NOMO-1 treated with DMSO at 0.1 percent for 48 hours (cell line): Measurements from ENCODE around the gene ZNF525.
"Not testable (repeated sequence)": the region's sequence is repeated elsewhere in the genome, so short reads cannot be mapped to it uniquely, and the experiment has no call there.

Experiments used
- DNase-seq: peaks from one replicate; lab custom pipeline; 2025; ENCODE audit not compliant: unreplicated experiment; lab: John Stamatoyannopoulos, UW

Gene ZNF525

GRCh38 chr19:53395840-53396524, 30.5 kb downstream of the ZNF525 start:
- DNase-seq: not testable (repeated sequence)

DNA sequence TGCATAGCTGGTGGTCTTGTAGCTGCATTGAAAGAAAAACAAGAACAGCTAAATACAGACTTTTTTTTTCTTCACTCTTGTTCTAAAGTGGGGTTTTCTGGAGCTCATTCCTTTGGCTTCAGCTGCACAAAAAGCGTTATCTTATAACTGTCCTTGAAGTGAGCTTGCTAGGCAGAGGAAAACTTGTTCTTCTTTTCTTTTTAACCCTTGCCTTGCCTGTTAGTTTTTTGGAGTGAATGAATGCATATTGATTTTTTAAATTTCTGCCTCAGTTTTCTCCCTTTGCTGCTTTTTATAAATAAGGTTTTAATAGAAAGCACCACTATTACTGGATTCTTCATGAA, 31.0 kb downstream of the ZNF525 start:
- DNase-seq: no peak

DNA sequence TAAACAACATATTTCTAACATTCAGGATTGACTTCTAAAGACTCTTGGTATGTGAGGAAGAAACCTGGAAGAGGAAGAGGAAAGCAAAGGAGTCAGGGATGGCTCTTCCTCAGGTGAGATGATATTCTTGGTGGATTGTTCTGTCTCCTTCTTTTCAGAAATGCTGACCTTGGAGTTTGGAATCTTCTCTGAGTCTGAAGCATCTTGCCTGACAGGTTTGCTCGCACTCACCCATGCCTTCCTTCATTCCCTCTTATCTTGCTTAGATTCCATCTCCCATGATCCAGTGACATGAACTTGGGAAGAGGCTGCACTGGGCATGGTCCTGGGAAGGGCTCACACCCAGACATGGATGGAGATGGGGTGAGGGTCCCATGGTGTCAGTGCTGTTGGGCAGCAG, 32.4 kb downstream of the ZNF525 start:
- not testable (repeated sequence) for DNase-seq

- DNase-seq: no peak
Observed at GRCh38 chr19:53409505-53410204, 44.1 kb downstream of the ZNF525 start.

DNA sequence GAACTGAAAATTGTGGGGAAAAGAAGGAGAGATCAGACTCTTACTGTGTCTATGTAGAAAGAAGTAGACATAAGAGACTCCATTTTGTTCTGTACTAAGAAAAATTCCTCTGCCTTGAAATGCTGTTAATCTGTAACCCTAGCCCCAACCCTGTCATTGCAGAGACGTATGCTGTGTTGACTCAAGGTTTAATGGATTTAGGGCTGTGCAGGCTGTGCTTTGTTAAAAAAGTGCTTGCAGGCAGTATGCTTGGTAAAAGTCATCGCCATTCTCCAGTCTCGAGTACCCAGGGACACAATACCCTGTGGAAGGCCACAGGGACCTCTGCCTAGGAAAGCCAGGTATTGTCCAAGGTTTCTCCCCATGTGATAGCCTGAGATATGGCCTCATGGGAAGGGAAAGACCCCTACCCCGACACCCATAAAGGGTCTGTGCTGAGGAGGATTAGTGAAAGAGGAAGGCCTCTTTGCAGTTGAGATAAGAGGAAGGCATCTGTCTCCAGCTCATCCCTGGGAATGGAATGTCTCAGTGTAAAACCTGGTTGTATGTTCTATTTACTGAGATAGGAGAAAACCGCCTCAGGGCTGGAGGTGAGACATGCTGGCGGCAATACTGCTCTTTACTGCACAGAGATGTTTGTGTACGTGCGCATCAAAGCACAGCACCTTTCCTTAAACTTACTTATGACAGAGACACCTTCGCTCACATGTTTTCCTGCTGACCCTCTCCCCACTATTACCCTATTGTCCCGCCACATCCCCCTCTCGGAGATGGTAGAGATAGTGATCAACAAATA, 55.2 kb downstream of the ZNF525 start:
- not testable (repeated sequence) for DNase-seq

DNA sequence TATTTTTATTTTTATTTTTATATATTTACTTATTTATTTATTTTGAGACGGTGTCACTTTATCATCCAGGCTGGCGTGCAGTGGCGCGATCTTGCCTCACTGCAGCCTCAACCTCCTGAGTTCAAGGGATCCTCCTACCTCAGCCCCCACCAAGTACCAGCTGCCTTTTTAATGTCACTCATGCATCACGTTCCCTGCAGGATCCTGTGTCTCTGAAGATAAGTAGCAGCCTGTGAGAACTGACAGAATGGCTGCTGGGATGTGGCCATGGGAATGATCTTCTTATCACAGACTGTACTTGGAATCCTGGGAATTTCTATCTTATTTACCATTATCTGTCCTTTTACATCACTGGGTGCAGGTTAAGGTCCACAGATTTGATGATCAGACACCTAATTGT, 57.0 kb downstream of the ZNF525 start:
- no peak for DNase-seq

DNA sequence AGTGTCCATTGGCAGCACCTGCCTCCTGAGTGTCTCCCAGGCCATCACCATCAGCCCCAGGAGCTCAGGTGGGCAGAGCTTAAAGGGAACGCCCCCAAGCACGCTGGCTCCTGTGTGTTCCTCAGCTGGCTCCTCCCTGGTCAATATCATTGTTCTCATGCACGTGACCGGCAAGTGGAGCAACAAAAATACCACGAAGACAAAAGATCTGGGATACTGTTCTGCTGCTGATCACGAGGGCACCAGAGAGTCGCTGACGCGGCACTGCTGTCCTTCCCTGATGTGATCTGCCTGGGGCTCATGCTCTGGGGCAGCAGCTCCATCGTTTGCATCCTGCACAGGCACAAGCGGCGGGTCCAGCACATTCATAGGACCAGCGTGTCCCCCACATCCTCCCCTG, 57.6 kb downstream of the ZNF525 start:
- DNase-seq: not testable (repeated sequence)

DNA sequence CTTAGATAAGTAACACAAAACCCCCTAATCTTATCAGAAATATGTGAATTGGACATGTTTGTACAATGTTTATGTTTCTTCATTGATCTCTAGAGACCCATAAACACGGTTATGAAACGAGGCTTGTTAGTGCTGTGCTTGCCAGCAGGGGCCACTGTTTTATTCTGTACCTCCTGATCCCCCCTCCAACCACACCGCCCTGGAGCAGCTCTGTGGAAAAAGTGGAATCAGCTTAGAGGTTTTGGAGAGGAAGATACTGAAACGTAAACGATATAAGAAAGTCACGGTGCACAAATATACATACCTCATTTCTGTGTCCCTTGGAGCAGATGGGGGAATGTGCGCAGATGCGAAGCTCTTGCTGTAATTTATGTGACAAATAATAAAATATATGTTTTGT, 58.2 kb downstream of the ZNF525 start:
- DNase-seq: not testable (repeated sequence)

GRCh38 chr19:53424968-53425597, 59.6 kb downstream of the ZNF525 start:
- no peak for DNase-seq

- peak; percentile 82 for DNase-seq
Observed at GRCh38 chr19:53431399-53432087, 66.0 kb downstream of the ZNF525 start, which contains the start of gene ZNF761. ZNF761 (plus strand) TSS chr19:53431984; CDS start chr19:53447269, 15,285 bp downstream.

GRCh38 chr19:53432088-53432661, 66.7 kb downstream of the ZNF525 start:
- no peak for DNase-seq
